ENCODE results near the gene LRGUK.
"Not testable (repeated sequence)": the region's sequence is repeated elsewhere in the genome, so short reads cannot be mapped to it uniquely, and the experiment has no call there.

LRGUK gene

DNA sequence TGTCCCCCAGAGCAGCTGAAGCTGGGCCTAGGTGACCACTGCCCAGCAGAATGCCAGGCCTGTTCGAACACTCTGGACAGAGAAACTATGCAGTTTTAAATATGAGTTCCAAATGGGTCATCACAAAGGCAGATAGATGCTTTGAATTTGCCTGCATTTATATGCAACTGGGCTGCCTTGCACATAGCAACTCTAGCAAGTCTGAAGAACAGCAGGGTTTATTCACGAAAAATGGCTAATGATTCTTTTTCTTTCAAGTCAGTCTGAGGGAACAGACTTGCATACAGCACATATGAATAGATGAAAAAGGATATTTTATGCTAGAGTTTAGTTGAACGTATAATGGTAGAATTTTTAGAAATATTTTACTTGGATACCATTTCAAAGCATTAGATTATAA lies 121.1 kb downstream of the LRGUK start:
- DNase-seq = no peak

DNA sequence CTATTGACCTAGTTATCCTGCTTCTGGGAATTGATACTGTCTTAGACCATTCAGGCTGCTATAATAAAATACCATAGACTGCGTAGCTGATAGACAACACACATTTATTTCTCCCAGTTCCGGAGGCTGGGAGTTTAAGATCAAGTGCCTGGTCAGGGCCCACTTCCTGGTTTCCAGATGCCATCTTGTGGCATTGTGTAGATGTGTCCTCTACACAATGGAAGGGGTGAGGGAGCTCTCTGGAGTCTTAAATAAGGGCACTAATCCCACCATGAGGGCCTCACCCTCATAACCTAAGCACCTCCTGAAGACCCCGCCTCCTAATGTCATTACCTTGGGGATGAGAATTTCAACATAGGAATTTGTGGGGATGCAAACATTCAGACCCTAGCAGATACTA lies 127.2 kb downstream of the LRGUK start:
- no peak for DNase-seq

DNA sequence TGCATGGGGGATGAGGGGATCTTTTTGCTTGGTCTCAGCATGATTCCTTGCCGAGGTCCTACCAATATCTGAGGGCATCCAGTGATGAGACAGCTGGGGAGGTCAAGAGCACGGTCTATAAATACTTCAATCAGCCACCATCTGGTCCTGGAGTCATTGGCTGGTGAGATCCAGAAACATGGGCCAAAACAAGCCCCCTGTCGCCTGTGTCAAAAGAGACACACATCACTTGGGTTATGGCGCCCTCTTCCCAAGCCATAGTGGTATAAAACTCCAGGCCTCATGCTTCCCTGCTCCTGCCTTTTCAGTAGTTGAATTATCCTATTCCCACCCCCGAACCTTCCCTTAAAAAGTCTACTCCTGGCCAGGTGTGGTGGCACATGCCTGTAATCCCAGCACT lies 128.7 kb downstream of the LRGUK start:
- no peak for DNase-seq

DNA sequence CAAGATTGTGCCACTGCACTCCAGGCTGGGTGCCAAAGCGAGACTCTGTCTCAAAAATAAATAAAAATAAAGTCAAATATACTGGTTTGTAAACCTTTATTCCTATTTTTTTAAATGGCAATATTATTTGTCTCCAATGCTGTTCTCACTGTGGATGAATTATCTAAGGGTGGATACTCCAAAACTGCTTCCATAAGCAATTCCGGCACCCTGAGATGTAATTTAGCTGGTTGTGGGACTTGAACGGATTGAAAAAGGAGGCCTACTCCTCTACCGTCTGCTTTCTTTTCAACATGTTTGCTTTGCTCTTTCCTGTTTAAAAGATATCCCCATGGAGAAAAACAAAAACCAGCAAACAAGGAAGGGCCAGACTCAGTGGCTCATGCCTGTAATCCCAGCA lies 135.2 kb downstream of the LRGUK start:
- no peak for DNase-seq

DNA sequence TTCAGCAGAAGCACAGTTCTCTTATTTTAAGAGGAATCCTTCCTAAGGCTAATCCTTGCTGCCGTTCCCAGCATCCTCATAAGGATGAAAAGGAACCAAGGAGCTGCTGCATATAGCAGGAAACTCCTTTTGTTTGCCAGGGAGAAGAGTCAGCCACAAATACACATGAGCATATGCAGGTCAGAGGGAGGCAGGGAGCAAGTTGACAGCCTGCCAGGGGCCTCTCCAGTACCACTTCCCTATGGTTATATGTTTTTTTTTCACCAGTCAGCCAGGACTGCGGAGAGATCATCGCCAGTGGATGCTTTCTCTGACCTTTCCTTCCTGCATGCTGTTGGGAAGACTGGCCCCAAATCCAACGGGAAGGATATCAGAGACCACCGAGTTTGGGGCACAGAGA lies 149.8 kb downstream of the LRGUK start:
- DNase-seq = no peak

DNA sequence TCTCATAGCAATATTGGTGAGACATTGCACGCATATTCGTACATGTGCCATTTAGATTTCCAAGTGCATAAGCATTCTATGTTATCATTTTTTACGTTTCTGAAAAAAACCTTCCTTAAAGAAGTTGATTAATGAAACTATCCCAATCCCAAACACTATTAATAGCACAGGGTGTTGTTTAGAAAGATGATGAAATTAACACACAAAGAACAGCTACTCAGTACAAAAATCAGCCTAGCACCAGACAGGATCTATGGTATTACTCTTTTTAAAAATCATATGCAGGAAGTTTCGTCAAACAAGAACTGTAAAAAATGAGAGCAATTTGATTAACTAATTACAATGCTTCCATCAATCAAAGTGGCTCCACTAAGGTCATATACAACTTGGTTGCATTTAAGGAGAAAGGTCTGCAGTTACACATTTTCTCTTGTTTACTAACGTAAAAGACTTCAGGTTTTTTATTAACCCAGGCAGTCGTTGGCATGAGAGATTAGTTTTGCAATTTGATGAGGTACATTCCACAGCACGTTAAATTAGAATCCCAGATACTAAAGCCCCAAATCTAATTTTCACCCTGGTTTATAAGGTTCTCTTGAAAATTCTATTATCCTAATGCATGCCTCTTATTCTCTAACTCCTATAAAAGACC lies 151.5 kb downstream of the LRGUK start:
- DNase-seq = no peak

DNA sequence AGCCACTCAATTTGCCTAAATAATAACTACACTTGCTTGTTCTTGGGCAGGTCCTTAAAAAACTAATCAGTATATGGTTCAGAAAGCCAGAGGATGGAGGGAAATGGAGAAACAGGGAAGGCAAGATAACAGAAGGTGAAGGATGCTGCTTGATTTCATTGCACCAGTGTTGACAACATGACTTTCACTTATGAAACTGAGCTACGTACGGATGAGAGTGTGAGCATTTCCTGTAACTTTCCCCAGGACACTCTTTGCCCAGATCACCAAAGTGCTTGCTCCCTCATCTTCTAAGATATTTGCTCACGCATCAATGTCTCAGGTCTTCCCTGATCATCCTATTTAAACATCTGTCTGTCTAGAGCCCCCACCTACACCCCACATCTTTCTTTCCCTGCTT lies 152.2 kb downstream of the LRGUK start:
- DNase-seq = no peak

DNA sequence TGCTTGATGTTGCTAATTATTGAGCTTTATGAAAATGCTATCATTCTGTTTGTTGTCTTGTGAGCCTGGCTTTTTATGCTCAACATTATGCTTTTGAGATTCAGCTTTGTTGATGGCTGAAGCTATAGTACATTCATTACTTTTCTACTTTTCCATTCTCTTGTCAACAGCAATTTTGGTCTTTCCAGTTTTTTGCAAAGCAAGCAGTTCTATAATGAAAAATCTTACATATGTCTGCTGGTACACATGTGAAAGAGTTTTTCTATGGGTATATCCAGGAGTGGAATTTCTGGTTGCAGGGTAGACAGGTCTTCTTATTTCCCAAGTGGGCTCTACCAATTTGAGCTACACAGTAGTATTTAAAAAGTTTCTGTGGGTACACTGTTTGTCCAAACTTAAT lies 152.8 kb downstream of the LRGUK start:
- DNase-seq = no peak

DNA sequence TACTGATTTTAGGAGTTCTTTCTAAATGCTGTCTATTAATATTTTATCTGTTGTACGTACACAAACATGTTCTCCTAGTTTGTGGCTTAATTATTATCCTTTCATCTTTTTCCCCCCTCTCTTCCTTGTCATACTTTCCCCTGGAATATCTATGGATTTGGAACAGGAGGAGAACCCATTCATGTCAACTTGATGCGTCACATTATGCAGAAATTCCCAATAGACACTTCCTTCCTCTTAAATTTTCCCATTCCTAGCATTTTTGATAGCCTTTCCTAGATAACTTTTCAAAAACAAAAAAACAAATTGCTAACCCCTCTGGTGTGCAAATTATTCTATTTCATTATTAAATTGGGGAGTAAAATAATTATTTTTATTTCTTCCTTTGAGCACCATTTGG lies 153.4 kb downstream of the LRGUK start:
- DNase-seq = no peak

DNA sequence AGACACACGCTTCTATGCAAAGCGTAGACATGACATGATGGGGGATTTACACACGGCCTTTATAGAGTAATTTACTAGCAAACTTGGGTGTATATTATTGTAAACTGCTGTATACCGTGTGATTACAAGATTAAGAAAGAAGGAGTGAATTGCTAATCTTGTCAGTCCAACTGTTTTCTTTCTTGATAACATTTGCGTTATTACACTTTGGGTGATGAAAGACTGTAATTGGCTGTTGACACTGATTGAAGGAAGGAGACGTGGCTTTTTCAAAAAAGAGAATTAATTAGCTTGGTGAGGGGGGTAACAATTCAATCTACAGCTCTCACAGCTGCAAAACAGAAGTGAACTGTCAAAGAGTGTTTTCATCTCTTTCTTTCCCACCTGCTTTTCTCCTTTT lies 156.9 kb downstream of the LRGUK start:
- no peak for DNase-seq

DNA sequence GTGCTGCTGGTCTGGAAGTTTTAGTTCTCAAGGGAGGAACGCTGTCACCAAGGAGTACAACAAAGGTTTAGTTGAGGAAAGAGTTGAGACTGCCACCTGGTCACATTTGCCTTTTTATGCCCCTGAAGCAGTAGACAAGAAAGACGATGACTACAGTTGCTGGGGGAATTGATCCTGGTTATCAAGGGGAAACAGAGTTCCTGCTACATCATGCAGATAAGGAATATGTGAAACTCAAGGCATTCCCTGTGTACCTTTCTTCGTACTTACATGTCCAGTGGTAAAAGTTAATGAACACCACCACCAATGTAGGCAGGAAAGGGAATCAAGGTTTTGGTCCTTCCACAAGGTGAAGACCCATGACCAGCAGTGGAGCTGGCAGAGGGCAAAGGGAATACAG lies 157.8 kb downstream of the LRGUK start:
- DNase-seq = no peak

DNA sequence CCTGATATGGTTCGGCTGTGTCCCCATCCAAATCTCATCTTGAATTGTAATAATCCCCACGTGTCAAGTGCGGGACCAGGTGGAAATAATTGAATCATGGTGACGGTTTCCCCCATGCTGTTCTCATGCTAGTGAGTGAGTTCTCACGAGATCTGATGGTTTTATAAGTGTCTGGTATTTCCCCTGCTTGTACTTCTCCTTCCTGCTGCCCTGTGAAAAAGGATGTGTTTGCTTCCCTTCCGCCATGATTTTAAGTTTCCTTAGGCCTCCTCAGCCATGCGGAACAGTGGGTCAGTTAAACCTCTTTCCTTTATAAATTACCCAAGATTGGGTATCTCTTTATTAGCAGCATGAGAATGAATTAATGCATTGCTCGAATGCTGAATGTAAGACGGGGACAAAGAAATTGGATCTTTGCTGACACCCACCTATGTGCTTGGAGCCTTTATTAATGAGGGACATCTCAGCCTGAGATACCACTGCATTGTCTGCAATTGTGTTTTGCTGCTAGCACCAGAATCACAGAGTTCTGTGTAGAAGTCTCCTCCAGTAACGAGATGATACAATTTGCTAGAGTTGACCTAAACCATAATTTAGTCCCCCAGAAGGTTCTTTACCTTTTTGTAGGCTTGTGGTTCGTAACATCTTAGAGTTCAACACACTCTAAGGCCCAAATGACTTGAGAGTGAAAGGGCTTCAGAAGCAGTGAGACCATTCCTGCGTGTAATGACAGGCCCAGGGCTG lies 160.9 kb downstream of the LRGUK start:
- no peak for DNase-seq

DNA sequence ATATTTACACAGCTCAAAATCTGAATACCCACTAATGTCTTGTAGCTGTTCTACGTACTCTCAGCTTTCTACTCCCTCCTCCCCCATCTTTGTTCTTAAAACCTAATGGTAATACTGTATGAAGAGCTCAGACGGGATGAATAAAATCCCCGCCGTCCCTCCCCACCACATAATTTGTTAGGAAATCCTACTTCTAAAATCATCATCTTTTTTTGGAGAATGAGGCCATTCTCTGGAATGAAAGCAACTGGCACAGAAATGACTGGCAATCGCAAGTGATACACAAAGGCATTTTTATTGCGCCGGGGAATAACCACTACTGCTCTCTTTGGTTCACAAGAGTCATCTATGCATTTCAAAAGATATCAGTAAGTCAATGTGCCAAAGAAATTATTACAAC lies 162.3 kb downstream of the LRGUK start:
- no peak for DNase-seq

DNA sequence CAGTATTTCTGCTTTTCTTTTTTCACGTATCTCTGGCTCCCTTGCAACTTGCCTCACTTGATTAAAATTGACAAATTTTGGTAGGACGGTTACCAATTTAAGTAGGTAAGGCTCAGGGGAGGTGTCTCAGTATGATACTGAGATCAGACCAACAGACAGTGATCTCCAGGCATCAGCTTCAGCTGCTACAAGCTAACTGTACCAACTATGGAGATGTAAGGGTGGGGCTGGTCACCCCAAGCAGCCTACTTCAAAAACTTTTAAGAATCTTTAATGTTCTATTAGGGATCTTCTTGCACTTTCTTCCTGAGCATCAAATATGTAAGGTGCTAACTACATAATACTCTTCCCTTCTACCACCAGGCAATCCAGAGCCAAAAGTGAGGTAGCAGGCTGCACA lies 162.7 kb downstream of the LRGUK start:
- no peak for DNase-seq

DNA sequence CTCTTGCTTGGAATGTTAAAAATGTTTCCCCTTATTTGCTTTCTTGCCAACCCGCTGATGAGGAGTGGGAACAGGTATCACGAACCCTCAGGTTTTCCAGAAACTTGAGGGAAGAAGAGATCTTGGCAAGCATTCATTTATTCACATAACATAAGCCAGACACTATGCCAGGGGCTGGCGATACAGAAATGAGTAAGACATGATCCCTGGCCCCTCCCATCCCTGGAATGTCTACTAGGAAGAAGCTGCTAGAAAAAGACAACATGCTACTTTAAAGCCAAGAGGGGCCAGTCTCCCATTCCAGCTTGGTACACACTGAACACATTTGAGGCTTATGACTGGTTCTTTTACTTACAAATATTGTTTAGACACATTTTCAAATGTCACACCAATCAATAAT lies 163.1 kb downstream of the LRGUK start:
- no peak for DNase-seq

DNA sequence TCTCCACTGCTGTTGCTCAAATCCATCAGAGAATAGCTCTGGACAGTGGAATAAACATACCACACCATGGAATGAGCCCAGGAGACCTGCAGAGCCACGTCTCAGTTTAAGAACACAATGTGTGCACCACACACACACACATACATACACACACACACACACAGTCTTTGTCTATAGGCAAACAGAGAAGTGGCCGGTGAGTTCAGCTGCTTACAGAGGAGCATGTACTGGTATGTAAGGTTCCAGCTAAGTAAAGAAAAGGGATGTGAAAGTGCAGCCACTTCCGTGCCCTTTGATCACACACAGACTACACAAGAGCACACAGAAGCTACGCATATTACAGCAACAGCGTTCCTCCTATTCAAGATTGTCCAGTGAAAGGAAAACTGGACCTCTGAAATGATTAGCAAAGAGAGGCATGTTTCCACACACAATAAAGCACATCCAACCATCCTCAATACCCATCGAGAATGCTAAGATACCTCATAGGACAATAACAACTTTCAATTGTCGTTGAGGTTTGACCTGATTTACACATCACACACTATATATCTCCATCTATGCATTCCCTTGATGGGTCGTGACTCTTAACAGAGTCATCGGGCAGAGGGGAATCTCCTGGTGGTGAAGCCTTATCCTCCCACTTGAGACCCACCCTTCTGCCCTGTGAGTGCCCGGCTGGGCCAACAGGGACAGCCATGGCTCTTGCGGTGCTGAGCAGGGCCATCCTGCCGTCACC lies 166.0 kb downstream of the LRGUK start:
- DNase-seq = no peak

DNA sequence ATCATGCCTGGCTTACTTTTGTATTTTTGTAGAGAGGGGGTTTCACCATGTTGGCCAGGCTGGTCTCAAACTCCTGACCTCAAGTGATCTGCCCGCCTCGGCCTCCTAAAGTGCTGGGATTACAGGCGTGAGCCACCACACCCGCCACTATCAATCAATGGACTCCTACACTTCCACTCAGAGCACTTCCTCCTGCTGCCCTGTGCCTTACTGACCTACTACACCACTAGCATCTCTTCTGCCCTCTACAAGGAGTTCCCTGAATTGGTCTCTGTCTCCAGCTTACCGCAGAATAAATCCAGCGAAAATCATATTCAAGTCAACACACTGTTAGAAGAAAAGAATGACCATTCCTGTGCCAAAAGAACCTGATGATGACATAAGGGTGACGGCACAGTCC lies 168.8 kb downstream of the LRGUK start:
- not testable (repeated sequence) for DNase-seq

DNA sequence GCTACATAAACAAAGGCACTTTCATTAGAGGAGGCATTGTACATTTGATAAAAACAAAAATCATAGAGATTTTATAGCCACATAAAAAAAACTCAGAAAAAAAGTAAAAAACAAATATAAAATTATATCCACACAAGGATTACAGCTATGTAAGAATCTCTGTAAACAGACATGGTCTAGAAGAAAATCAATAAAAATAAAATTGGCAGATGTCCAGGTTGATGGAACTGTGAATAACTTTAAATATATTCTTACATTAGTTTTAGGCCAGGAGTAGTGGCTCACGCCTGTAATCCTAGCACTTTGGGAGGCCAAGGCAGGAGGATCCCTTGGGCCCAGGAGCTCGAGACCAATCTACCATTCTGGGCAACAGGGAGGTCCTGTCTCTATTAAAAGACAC lies 170.3 kb downstream of the LRGUK start:
- no peak for DNase-seq

DNA sequence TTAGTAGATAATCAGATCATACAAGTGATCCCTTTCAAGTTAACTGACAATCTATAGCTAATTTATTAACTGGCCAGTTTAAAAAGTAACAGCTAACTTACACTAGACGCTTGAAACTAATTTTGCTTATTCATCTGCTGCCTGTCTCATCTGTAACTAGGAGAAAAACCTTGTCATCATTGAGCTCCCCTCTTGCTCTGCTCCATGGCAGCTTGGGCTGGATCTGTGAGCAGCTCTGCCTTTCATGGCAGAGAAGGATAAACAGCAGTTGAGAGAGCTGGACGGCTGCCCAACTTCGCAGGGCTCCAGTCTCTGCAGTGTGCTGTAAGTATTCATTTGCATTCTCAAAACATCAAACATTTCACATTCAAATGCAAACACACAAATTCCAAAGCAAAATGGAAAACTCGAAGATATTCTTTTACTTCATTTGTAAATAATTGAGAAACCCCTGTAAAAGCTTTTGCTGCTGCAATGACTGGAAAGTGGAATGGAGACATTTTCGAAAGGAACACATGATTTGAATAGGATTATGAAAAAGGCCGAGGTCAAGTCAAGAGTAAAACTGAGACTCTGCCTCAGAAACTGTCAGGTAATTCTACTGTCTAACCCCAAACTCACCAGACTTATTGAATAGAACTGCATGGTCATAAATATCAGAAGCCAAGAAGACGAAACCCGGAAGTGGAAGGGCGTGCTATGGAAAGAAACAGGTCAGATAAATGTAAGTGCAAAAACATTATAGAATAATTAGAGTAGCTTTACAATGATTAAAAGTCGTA lies 172.0 kb downstream of the LRGUK start:
- DNase-seq = no peak

DNA sequence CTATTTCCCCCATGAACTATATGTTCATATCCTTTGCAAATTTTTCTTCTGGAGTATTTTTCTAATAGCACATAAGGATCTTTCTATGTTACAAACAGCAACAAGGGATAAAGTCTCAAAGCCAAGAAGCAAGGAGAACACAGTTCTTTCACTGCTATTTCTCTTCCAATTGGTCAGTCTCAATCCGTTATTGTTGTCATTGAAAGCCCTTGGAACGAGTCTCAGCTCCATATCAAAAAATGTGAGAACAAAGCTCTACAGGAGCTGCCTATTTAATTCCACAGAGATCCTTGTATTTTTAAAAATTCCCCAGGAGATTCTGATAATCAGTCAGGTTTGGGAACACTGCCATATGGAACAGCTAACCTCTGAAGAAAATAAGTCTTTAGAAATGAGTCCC lies 173.8 kb downstream of the LRGUK start:
- DNase-seq = no peak

DNA sequence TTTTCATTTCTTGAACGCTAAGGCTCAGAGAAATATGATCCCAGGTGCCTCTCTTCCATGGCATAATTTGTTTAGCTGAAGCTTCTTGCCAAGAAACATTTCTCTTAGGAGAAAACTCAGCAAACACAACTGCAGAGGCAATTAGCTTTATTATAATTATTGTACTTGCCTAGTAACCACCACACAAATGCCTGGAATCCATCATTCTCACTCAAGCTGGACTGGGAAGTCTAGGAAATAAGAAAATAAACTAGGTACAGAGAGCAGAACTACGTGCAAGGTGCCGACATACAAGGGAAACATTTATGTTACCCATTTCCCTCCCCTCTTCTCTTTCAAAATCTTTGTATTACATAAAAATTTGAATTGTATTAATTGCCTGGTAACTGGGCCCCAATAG lies 174.5 kb downstream of the LRGUK start:
- no peak for DNase-seq

DNA sequence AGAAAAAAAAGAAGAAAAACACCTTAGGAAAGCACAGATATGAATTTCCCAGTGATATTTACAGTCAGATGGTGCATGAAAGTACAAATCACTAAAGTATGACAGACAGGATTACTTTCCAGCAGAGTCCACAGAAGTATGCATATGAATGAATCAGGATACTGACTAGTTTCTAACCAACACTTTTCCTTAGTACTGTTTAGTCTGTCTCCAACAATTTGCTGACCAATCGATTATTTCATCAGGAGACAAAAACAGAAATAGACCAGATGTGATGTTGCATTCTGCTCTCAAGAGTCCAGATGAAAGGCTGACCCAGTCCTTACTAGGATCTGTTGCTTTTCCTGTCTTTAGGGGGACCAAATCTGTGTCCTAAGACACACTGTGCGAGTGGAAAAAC lies 175.0 kb downstream of the LRGUK start:
- no peak for DNase-seq

DNA sequence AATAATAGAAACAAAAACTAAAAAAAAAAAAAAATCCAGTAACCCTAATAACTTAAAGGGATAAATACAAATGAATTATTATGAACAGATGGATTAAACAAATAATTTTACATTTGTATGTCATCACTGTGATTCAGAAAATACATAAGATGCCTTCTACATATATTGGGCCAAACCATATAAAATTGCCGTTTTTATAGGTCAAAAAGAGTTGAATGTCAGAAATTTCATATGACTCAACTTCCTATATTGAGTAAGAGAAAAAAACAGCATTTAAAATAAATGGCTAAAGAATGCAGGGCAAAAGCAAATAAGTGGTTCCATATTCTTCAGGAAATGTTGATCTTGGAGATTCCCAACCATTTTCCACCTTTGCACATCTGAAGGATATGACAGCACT lies 180.2 kb downstream of the LRGUK start:
- no peak for DNase-seq

DNA sequence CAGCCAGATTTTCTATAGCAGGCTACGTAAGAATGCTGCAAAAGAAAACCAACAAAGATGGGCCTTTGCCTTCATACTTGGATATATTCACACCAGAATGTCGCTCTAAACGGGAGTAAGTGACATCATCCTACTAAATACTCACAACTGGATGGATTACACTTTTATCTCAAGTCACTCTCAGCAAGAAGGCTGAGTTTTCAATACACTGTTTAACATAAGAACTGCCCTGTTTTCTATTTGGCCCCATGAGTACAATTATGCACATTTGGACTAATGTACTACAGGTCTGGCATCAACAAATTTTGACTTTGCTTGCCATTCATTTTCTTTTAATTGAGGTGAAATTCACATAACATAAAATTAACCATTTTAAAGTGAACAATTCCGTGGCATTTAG lies 181.4 kb downstream of the LRGUK start:
- DNase-seq = no peak
